Retinal pigment epithelial cell (primary cell): ENCODE results near the gene HTRA3.

Experiments
- DNase-seq: peaks from one replicate; pipeline ENCODE4 v3.0.0-alpha.2; 2010; ENCODE audit warnings: low read depth
- H3K4me3 ChIP-seq: 2 replicates; pipeline ENCODE4 v1.5.1; 2011; ENCODE audit warnings: mild to moderate bottlenecking, low read length, control low read depth, moderate library complexity
- TF ChIP-seq, protein P1 (sequence below): conservative IDR thresholded peaks from 2 replicates; pipeline ENCODE4 v1.5.1; 2011; ENCODE audit warnings: low read depth, low read length, control low read depth, inconsistent platforms

Gene HTRA3

DNA sequence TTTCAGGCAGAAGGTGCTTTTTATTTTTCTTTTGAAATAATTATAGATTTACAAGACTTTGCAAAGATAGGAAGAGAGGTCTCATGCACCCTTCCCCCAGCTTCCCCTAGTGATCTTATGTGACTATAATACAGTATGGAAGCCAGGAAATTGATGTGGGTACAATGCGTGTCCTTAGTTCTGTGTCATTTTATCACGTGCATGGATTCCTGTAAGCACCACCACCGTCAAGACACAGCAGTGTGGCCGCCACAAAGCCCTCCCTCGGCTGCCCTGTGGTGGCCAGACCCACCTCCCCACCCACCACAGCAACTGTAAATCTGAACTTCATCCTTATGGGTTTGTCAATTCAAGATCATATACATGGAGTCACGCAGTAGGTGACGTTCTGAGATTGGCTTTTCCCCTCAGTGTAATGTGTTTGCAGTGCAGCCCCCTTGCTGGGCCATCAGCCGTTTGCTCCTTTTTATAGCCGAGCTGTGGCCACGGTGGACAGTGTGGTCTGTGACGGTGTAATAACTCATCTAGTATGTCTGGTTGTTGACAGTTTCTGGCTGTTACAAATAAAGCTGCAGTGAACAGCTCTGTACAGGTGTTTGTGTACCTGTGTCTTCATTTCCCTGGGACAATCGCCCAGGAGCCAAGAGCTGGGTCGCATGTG lies 10.9 kb upstream of the HTRA3 start:
- TF ChIP-seq, protein P1, sequence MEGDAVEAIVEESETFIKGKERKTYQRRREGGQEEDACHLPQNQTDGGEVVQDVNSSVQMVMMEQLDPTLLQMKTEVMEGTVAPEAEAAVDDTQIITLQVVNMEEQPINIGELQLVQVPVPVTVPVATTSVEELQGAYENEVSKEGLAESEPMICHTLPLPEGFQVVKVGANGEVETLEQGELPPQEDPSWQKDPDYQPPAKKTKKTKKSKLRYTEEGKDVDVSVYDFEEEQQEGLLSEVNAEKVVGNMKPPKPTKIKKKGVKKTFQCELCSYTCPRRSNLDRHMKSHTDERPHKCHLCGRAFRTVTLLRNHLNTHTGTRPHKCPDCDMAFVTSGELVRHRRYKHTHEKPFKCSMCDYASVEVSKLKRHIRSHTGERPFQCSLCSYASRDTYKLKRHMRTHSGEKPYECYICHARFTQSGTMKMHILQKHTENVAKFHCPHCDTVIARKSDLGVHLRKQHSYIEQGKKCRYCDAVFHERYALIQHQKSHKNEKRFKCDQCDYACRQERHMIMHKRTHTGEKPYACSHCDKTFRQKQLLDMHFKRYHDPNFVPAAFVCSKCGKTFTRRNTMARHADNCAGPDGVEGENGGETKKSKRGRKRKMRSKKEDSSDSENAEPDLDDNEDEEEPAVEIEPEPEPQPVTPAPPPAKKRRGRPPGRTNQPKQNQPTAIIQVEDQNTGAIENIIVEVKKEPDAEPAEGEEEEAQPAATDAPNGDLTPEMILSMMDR = no peak
- H3K4me3 ChIP-seq = no peak overlapping the region
- no peak for DNase-seq

DNA sequence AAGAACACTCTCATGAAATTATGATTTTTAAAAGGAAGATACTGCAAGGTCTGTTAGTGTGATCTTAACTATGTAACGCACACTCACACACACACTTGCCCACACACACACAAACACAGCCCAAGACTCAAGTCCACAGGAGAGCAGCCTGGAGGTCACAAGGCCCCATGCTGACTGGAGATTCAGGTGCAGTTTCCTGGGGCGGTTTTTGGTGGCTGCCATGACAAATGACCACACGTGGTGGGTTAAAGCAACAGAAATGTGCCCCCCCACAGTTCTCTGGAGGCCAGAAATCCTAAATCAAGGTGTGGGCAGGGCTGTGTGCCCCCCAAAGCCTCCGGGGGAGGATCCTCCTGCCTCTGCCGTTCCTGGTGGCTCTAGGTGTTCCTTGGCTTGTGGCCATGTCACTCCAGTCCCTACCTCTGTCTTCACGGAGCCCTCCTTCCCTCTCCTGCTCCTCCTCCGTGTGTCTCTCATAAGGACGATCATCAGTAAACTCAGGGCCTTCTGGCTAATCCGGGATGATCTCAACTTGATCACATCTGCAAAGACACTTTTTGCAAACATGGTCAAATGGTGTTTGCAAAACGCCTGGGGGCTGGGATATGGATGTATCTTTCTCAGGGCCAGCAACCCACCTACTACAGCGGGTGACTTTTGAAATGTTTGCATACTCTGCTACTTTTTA lies 9.7 kb upstream of the HTRA3 start:
- DNase-seq = no peak
- TF ChIP-seq, protein P1 = no peak
- H3K4me3 ChIP-seq = no peak overlapping the region

DNA sequence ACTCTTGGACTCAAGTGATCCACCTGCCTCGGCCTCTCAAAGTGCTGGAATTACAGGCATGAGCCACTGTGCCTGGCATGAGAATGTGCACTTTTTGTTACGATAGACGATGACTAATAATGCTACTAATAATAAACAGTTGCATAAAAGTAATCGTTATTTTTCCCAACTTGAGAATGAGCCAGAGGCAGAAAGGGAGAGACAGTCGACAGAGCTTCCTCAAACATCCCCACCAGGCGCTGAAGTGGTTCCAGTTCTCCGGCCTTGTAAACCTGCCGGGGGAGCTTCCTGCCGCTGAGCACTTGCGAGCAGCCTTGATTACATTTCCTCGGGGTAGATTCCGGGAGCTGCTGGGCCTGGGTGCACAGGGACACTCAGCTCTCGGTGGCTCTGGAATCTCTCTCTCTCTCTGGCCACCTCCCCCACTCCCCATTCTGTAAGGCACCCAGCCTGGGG lies 8.9 kb upstream of the HTRA3 start:
- TF ChIP-seq, protein P1 = no peak
- no peak for DNase-seq
- H3K4me3 ChIP-seq = no peak overlapping the region

DNA sequence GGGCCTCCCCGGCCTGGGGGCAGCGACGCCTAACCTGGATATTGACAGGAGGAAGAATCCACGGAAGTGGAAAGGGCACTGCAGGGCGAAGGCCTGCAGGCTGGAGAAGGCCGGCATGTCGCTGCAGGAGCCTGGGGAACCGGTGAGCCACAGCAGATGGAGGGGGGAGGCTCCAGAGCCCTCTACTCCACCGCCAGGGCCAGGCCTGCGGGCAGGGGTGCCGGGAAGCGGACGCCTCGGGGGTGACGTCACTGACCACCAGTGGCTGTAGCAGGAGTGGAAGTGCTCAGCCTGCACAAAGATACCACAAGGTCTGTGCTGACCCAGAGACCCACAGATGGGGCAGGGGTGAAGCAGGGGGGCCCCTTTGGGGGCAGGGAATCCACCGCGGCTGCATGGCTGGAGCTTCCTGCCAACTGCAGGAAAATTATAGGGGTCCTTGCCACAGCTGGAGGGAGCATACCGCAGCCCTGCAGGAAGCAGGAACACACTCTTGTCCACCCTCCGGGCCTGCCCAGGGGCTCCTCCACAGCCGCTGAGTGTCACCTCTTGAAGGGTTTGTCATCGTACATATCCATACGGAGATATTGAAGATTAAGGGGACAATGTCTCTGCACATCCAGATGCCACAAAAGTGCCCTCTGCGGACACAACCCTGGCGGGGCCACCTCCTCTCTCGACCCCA lies 7.6 kb upstream of the HTRA3 start:
- no peak for DNase-seq
- H3K4me3 ChIP-seq = no peak overlapping the region
- TF ChIP-seq, protein P1 = no peak

DNA sequence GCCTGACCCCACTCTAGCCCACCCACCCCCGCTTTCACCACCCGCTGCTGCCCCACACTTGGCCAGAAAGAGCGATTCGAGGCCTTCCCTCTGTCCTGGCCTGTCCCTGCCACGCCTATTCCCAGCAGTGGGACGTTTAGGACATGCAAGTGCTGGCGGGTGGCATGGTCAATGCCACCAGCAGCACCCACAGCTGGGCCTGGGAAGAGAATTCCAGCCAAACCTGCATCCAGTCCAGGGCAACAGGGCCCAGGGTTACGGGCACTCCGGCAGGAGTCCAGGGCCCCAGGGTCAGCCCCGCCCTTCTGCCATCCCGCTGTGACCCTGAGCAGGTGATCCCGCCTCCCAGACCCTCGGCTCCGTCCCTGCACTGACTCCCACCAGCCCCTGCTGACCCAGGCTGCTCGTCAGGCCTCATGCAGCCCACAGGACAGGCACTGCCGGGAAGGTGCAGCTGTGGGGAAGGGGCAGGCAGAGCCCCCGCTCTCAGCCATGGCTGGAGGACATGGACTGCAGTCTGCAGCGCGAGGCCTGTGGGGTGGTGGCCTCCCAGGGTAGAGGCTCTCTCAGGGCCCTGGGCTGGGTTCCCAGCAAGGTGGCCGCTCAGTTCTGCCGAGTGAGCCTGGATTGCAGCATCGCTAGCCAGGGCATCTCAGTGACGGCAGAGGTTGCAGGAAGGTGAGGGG lies 6.8 kb upstream of the HTRA3 start:
- no peak for DNase-seq
- TF ChIP-seq, protein P1 = no peak

DNA sequence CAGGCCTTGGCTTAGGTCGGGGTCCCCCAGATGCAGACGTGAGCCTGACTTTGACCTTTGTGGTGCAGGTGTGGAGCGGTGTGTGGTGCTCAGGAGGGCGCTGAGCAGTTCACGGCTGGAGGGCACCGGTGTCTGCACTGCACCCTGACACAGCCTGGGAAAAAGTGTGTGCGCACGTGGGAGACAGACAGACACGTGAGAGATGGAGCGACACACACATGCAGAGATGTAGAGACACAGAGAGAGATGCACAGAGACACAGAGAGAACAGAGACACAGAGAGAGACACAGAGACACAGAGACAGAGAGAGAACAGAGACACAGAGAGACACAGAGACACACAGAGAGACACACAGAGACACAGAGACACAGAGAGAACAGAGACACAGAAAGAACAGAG lies 6.2 kb upstream of the HTRA3 start:
- TF ChIP-seq, protein P1 = no peak
- DNase-seq = no peak
- no peak overlapping the region for H3K4me3 ChIP-seq

More for the DNA sequence above, 6.8 kb upstream of the HTRA3 start:
- H3K4me3 ChIP-seq = no peak overlapping the region
